Endothelial cell of umbilical vein (primary cell): ENCODE results near the gene DLEC1. TPM values are rescaled to one million over a fixed set of nuclear protein-coding genes. Genes with fewer than 3 reads are reported as not detected.

Source experiments
- BruUV-seq: library from RNA; stranded (reverse); fragments of 400-500 nt; replicated peaks from 2 replicates; lab custom pipeline; 2021; lab: Mats Ljungman, UMichigan
- CTCF ChIA-PET: fragments of 300-600, 350-600 bp; sonication (Branson Sonifier 250); formaldehyde crosslinking; loops from one replicate; lab custom pipeline; 2021; ENCODE audit warnings: antibody characterized with exemption, inconsistent platforms; lab: Charles Lee
- POLR2A ChIA-PET: fragments of 300-600, 350-600 bp; sonication (Branson Sonifier 250); formaldehyde crosslinking; loops from one replicate; lab custom pipeline; 2021; ENCODE audit warnings: antibody characterized with exemption, inconsistent platforms; lab: Charles Lee
- DNase-seq: peaks from one replicate; pipeline ENCODE4 v3.0.0-alpha.2; 2011; ENCODE audit warnings: low read depth, low spot score
- FAIRE-seq: peaks from 2 replicates; lab custom pipeline; 2011; peaks lifted over from hg19 to GRCh38; lab: Jason Lieb, UNC
- H2AFZ ChIP-seq: 2 replicates; pipeline ENCODE4 v1.6.0; 2012; ENCODE audit warnings: low read depth, low read length, control low read depth, inconsistent platforms
- H3K27ac ChIP-seq: 2 replicates; pipeline ENCODE4 v1.5.1; 2011; ENCODE audit warnings: low read depth, mild to moderate bottlenecking, control low read depth, low read length, moderate library complexity; ENCODE audit not compliant: insufficient read depth
- H3K27me3 ChIP-seq, 2 experiments: 2 replicates each; pipeline versions ENCODE4 v1.6.0 to v1.6.1; 2011; ENCODE audit warnings: low read length in 2 of 2, mixed read lengths in 1 of 2; ENCODE audit not compliant: control insufficient read depth in 2 of 2, insufficient read depth in 2 of 2
- H3K36me3 ChIP-seq, 2 experiments: 2 replicates in 1 of 2; 3 replicates in 1 of 2; pipeline ENCODE4 v1.5.1; 2011; ENCODE audit warnings: low read length in 2 of 2, mild to moderate bottlenecking in 1 of 2, moderate library complexity in 1 of 2; ENCODE audit not compliant: control insufficient read depth in 2 of 2, insufficient read depth in 2 of 2; ENCODE audit errors: extremely low read depth in 1 of 2
- H3K4me1 ChIP-seq: 3 replicates; pipeline ENCODE4 v1.5.1; 2011; ENCODE audit warnings: mild to moderate bottlenecking, low read length; ENCODE audit not compliant: control insufficient read depth, insufficient read depth; ENCODE audit errors: extremely low read depth
- H3K4me2 ChIP-seq: 2 replicates; pipeline ENCODE4 v1.6.1; 2011; ENCODE audit warnings: low read length, control low read depth, mixed read lengths; ENCODE audit not compliant: insufficient read depth
- H3K4me3 ChIP-seq, 3 experiments: fragments of 200-600 bp in 1 of 3; sonication (generic), shearing (Covaris generic) in 1 of 3; replicated peaks in 1 of 3; 2 replicates each; pipeline ENCODE4 v1.5.1; 2011 to 2016; ENCODE audit warnings: control low read depth in 3 of 3, low read length in 3 of 3, mild to moderate bottlenecking in 2 of 3, inconsistent platforms in 1 of 3, low read depth in 1 of 3, moderate library complexity in 1 of 3; ENCODE audit not compliant: insufficient read depth in 1 of 3
- H3K79me2 ChIP-seq: 2 replicates; pipeline ENCODE4 v1.6.0; 2012; ENCODE audit warnings: low read length, inconsistent platforms; ENCODE audit not compliant: control insufficient read depth, insufficient read depth
- H3K9ac ChIP-seq: replicated peaks from 2 replicates; pipeline ENCODE3; 2011; ENCODE audit warnings: low read length, control low read depth; ENCODE audit not compliant: insufficient read depth; ENCODE audit errors: extremely low read depth
- H3K9me1 ChIP-seq: replicated peaks from 3 replicates; pipeline ENCODE4 v1.6.0; 2011; ENCODE audit warnings: mild to moderate bottlenecking, low read length; ENCODE audit not compliant: control insufficient read depth, insufficient read depth; ENCODE audit errors: extremely low read depth
- H3K9me3 ChIP-seq: replicated peaks from 2 replicates; pipeline ENCODE4 v1.5.1; 2012; ENCODE audit warnings: low read length, inconsistent platforms; ENCODE audit not compliant: control insufficient read depth, insufficient read depth
- H4K20me1 ChIP-seq: replicated peaks from 2 replicates; pipeline ENCODE3; 2011; ENCODE audit warnings: mild to moderate bottlenecking, low read length; ENCODE audit not compliant: control insufficient read depth, insufficient read depth; ENCODE audit errors: extremely low read depth
- EZH2 ChIP-seq: IDR thresholded peaks from 2 replicates; pipeline ENCODE4 v1.6.1; 2012; ENCODE audit warnings: borderline replicate concordance, low read depth, mild to moderate bottlenecking, moderate library complexity, low read length, inconsistent platforms; ENCODE audit not compliant: severe bottlenecking
- FOS ChIP-seq: IDR thresholded peaks from 2 replicates; pipeline ENCODE4 v1.6.1; 2011; ENCODE audit warnings: mild to moderate bottlenecking, low read length, moderate library complexity, borderline replicate concordance; ENCODE audit not compliant: insufficient read depth
- GATA2 ChIP-seq: IDR thresholded peaks from 2 replicates; pipeline ENCODE4 v1.7.0; 2011; ENCODE audit warnings: low read depth, mild to moderate bottlenecking, moderate library complexity, mixed read lengths, low read length; ENCODE audit not compliant: insufficient read length, insufficient read depth
- JUN ChIP-seq: IDR thresholded peaks from 2 replicates; pipeline ENCODE4 v1.6.1; 2011; ENCODE audit warnings: borderline replicate concordance, low read depth; ENCODE audit not compliant: insufficient read length, insufficient read depth
- MYC ChIP-seq: IDR thresholded peaks from one replicate; pipeline ENCODE4 v1.6.1; 2011; ENCODE audit warnings: mild to moderate bottlenecking, low read depth, low read length
- POLR2A ChIP-seq: IDR thresholded peaks from 2 replicates; pipeline ENCODE4 v1.6.1; 2012; ENCODE audit warnings: low read depth, mild to moderate bottlenecking, control low read depth, low read length
- POLR2AphosphoS5 ChIP-seq: IDR thresholded peaks from 2 replicates; pipeline ENCODE4 v1.6.1; 2012; ENCODE audit warnings: low read depth, mild to moderate bottlenecking, control low read depth, low read length, moderate library complexity; ENCODE audit not compliant: insufficient read depth
- dilution Hi-C: fragments of 300-500 bp; cut with MboI; formaldehyde crosslinking; loops from one replicate; pipeline ENCODE4 v1.15.0; 2019; ENCODE audit warnings: low sequenced_read_pairs; ENCODE audit not compliant: extremely low pct_ligation_motif_present
- intact Hi-C: fragments of 100-400 bp; cut with micrococcal nuclease; formaldehyde crosslinking; loops from one replicate; pipeline ENCODE4 v1.10.0; 2022
- polyA plus RNA-seq, 4 experiments: library from polyadenylated mRNA; depleted of rRNA in 3 of 4; stranded (reverse) in 3 of 4; unstranded in 1 of 4; fragments of >200 nt; gene quantifications; 2 replicates each; pipeline versions ENCODE4 v1.2.1 to v1.2.3, GENCODE V29; 2011 to 2012; ENCODE audit warnings: missing spikeins in 1 of 4
- total RNA-seq: library from RNA; stranded (reverse); gene quantifications from 2 replicates; pipeline ENCODE4 v1.2.3, GENCODE V29; 2021
- TF ChIP-seq, protein P1 (sequence below), 2 donors: IDR thresholded peaks; 1 replicate in 1 of 2; 2 replicates in 1 of 2; pipeline ENCODE4 v1.5.1; 2011; ENCODE audit warnings: low read length in 2 of 2, mild to moderate bottlenecking in 2 of 2, moderate library complexity in 2 of 2, control low read depth in 1 of 2, inconsistent platforms in 1 of 2, low read depth in 1 of 2; ENCODE audit not compliant: insufficient read depth in 1 of 2; ENCODE audit errors: extremely low read depth in 1 of 2
- TF ChIP-seq, protein P2 (sequence below): IDR thresholded peaks from 2 replicates; pipeline ENCODE4 v1.6.1; 2011; ENCODE audit not compliant: insufficient read depth, insufficient read length

DLEC1 gene
- total and polyA plus RNA-seq, 2 donors (not counting 3 experiments of a cell fraction or from before 2014, with no cell fraction given): not detected

DNA sequence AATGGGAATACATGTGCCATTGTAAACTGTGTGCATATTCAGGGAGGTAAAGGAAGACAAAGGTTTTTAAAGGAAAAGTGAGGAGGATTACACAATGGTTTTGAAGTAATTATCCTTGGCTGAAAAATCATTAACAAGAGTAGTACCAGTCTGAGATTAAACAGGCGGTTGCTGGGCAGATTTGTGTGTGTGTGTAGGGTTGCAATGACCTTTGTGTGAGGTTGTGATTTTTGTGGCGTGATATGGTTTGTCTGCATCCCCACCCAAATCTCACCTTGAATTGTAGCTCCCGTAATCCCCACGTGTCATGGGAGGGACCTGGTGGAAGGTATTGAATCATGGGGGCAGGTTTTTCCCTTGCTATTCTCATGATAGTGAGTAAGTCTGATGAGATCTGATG, 7.0 kb downstream of the DLEC1 start:
- no peak overlapping the region for H3K27ac ChIP-seq
- FAIRE-seq (no peak), DNase-seq (no peak)
- H3K4me2 ChIP-seq: no peak overlapping the region
- H3K9me1 ChIP-seq: no peaks in the 10 kb centered on the region
- no peaks in the 10 kb centered on the region for H3K36me3 ChIP-seq
- no peaks in the 10 kb centered on the region for H3K4me1 ChIP-seq
- intact Hi-C loops: no loop called here
- no peak overlapping the region for H2AFZ ChIP-seq
- BruUV-seq: no TSS peak
- no peak for TF ChIP-seq POLR2A
- TF ChIP-seq, protein P1, sequence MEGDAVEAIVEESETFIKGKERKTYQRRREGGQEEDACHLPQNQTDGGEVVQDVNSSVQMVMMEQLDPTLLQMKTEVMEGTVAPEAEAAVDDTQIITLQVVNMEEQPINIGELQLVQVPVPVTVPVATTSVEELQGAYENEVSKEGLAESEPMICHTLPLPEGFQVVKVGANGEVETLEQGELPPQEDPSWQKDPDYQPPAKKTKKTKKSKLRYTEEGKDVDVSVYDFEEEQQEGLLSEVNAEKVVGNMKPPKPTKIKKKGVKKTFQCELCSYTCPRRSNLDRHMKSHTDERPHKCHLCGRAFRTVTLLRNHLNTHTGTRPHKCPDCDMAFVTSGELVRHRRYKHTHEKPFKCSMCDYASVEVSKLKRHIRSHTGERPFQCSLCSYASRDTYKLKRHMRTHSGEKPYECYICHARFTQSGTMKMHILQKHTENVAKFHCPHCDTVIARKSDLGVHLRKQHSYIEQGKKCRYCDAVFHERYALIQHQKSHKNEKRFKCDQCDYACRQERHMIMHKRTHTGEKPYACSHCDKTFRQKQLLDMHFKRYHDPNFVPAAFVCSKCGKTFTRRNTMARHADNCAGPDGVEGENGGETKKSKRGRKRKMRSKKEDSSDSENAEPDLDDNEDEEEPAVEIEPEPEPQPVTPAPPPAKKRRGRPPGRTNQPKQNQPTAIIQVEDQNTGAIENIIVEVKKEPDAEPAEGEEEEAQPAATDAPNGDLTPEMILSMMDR (IDR thresholded peaks at IDR 0.05; ENCODE audit: extremely low read depth in 1 of 2, insufficient read depth in 1 of 2, low read depth in 1 of 2, low read length in 2 of 2): no peak
- no peak for TF ChIP-seq GATA2
- TF ChIP-seq, protein P2, sequence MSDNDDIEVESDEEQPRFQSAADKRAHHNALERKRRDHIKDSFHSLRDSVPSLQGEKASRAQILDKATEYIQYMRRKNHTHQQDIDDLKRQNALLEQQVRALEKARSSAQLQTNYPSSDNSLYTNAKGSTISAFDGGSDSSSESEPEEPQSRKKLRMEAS: no peak
- no peak for TF ChIP-seq JUN
- no peak for TF ChIP-seq FOS
- TF ChIP-seq POLR2AphosphoS5: no peak
- TF ChIP-seq EZH2: no peak
- TF ChIP-seq MYC: no peak
- no peak overlapping the region for H3K4me3 ChIP-seq
- ChIA-PET CTCF (no interaction called here), POLR2A (no interaction called here)
- no peaks in the 10 kb centered on the region for H3K79me2 ChIP-seq
- peaks cover 5 to 17% of the 10 kb centered on the region in 2 experiments for H3K27me3 ChIP-seq
- H3K9ac ChIP-seq: no peak overlapping the region
- dilution Hi-C loops: no loop called here
- H4K20me1 ChIP-seq: no peaks in the 10 kb centered on the region
- H3K9me3 ChIP-seq: no peaks in the 10 kb centered on the region
